ENCODE results near the gene SLC27A1. TPM values are rescaled to one million over a fixed set of nuclear protein-coding genes. Genes with fewer than 3 reads are reported as not detected.
"Not testable (repeated sequence)": the region's sequence is repeated elsewhere in the genome, so short reads cannot be mapped to it uniquely, and the experiment has no call there.

SLC27A1 gene
- total and polyA plus RNA-seq, 3 donors from 2014 or later, result 25.9 to 105 (median 92.8) TPM

DNA sequence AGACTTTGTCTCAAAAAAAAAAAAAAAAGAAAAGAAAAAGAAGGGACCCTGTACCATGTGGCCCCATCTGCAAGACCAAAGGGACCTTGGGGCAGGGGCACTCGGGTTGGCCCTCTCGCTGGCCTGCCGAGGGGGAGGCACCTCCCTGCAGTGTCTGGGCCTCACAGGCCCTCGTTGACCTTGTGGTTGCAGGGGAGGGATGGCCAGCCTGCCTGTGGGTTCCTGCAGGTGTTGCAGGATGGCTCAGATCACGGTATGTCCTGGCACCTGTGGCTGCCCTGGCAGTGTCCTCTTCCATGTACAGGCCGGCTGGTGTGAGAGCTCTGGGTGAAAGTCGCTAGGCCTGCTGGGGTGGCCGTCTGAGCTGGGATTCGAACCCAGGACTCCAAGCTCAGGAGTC, 36.4 kb downstream of the SLC27A1 start:
- Histone ChIP-seq H3K27me3 (no peaks in the 10 kb centered on the region), H3K9me3 (no peaks in the 10 kb centered on the region), H3K27ac (peak overlapping the region; percentile 36 to 64), H3K36me3 (ENCODE audit: low read depth, missing control alignments) (no peaks in the 10 kb centered on the region), H3K4me1 (peaks cover 33% of the 10 kb centered on the region), H3K4me3 (no peak overlapping the region)
- TF ChIP-seq CTCF (IDR thresholded peaks at IDR 0.05) (no peak), POLR2A (IDR thresholded peaks at IDR 0.05) (no peak)
- no peak for DNase-seq
- intact Hi-C loops (cut with DNase I; ENCODE audit: low total_unique reads), result no loop called here
- WGBS, 2 donors, result 64 to 67% methylated on average over 6 to 9 of the region's 9 CpGs

DNA sequence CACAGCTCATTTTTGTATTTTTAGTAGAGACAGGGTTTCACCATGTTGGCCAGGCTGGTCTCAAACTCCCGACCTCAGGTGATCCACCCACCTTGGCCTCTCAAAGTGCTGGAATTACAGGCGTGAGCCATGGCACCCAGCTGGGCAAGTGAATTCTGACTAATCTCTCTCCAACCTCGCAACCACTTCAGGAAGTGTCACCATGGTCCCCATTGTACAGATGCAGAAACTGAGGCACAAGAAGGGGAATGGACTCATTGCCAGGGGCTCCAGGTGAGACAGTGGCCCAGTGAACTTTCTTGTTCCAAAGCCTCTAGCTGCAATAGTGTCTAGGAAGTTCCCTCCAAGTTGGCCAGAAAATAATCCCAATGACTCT, 38.2 kb downstream of the SLC27A1 start:
- intact Hi-C loops (cut with DNase I; ENCODE audit: low total_unique reads), result not testable (repeated sequence)
- 84 to 88% methylated on average over 3 of the region's 3 CpGs for WGBS, 2 donors
- peaks cover 37% of the 10 kb centered on the region for H3K4me1 ChIP-seq

GRCh38 chr19:17510220-17510993, 40.1 kb downstream of the SLC27A1 start:
- intact Hi-C loops (cut with DNase I; ENCODE audit: low total_unique reads), result no loop called here
- Histone ChIP-seq H3K27ac (peak overlapping the region; percentile 93 to 96), H3K36me3 (ENCODE audit: low read depth, missing control alignments) (no peaks in the 10 kb centered on the region), H3K4me1 (peaks cover 30% of the 10 kb centered on the region), H3K4me3 (peak overlapping the region; percentile 85 to 90), H3K9me3 (no peaks in the 10 kb centered on the region), H3K27me3 (no peaks in the 10 kb centered on the region)
- DNase-seq, result no peak
- WGBS, 2 donors, result 24 to 30% methylated on average over 13 of the region's 13 CpGs
- no peak for TF ChIP-seq CTCF (IDR thresholded peaks at IDR 0.05)
- TF ChIP-seq POLR2A (IDR thresholded peaks at IDR 0.05), result no peak

More for the DNA sequence above, 38.2 kb downstream of the SLC27A1 start:
- not testable (repeated sequence) for H3K9me3 ChIP-seq; DNase-seq; H3K4me3 ChIP-seq; H3K27me3 ChIP-seq; H3K36me3 ChIP-seq (ENCODE audit: low read depth, missing control alignments)
- H3K27ac ChIP-seq, result peak overlapping the region; percentile 48 to 57

DNA sequence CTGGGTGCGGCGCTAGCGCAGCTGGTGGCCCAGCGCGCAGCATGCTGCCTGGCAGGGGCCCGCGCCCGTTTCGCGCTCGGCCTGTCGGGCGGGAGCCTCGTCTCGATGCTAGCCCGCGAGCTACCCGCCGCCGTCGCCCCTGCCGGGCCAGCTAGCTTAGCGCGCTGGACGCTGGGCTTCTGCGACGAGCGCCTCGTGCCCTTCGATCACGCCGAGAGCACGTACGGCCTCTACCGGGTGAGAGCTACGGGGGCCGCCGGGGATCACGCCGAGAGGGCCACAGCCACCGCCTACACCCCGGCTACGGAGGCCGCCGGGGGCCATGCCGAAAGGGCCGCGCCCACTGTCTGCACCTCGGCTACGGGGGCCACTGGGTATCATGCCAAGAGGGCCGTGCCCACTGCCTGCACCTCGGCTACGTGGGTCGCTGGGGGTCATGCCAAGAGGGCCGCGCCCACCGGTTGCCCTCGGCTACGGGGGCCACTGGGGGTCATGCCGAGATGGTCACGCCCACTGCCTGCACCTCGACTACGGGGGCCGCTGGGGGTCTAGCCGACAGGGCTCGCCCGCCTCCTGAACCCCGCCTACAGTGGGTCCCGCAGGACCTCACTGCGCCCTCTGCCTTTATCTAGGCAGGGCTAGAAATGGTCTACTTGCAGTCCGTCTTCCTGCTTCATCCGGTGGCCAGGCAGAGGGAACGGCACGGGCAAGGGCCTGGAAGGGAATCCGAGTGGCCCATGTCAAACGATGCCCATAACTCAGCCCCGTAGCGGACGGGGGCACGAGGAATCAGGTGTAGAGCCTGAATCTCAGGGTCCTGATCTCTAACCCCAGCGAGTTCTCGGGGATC, 41.6 kb downstream of the SLC27A1 start:
- H3K27ac ChIP-seq, result peak overlapping the region; percentile 93 to 96
- peaks cover 28% of the 10 kb centered on the region for H3K4me1 ChIP-seq
- 1 to 3% methylated on average over 13 to 28 of the region's 82 CpGs for WGBS, 2 donors
- peak; percentile 92 for DNase-seq
- H3K27me3 ChIP-seq, result no peaks in the 10 kb centered on the region
- no peaks in the 10 kb centered on the region for H3K9me3 ChIP-seq
- intact Hi-C loops (cut with DNase I; ENCODE audit: low total_unique reads), result no loop called here
- TF ChIP-seq POLR2A (IDR thresholded peaks at IDR 0.05) (no peak), CTCF (IDR thresholded peaks at IDR 0.05) (peak in 2 of 3 experiments; percentile 14 to 45)
- peak overlapping the region; percentile 85 to 90 for H3K4me3 ChIP-seq
- H3K36me3 ChIP-seq (ENCODE audit: low read depth, missing control alignments), result no peaks in the 10 kb centered on the region

DNA sequence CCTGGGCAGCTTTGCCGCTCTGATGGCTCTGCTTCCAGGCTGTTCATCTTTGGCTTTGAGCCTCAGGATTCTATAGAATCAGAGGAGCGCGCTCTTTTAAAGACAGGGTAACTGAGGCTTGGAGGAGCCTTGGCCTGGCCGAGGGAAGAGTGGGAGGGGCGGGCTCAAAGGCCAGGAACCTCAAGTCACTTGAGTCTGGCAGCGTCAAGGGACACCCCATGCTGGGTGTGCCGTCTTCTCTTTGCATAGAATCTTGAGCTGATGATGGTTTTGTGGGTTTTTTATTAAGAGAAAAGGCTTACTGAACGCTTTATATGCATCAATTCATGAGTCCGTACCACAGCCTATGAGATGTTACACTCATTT, 42.2 kb downstream of the SLC27A1 start:
- Histone ChIP-seq H3K27ac (peak overlapping the region; percentile 93 to 96), H3K4me3 (peak overlapping the region; percentile 85 to 90), H3K27me3 (no peaks in the 10 kb centered on the region), H3K36me3 (ENCODE audit: low read depth, missing control alignments) (no peaks in the 10 kb centered on the region), H3K4me1 (peaks cover 26% of the 10 kb centered on the region), H3K9me3 (no peaks in the 10 kb centered on the region)
- no peak for TF ChIP-seq POLR2A (IDR thresholded peaks at IDR 0.05)
- peak in 1 of 3 experiments; percentile 6 for TF ChIP-seq CTCF (IDR thresholded peaks at IDR 0.05)
- DNase-seq, result no peak
- 32 to 43% methylated on average over 8 to 9 of the region's 9 CpGs for WGBS, 2 donors
- intact Hi-C loops (cut with DNase I; ENCODE audit: low total_unique reads), result no loop called here
